Stimulated activated naive CD8-positive, alpha-beta T cell treated with anti-CD3 and anti-CD28 coated beads, Interleukin-15, amount 100 ng/mL, for 72 hours (primary cell): Measurements from ENCODE around the gene TMEM132C.
A peak's percentile ranks its signal among the peaks of the same experiment; 100 is the strongest.

Experiments used
- ATAC-seq: fragments of 150-1000 bp; cut with Tn5 transposase; 2 replicates; pipeline ENCODE4 v1.10.0; 2021; ENCODE audit warnings: mild to moderate bottlenecking, moderate library complexity
- DNase-seq, 2 donors: peaks; one replicate each; pipeline ENCODE4 v3.0.0; 2021 to 2022
- H3K27ac Mint-ChIP-seq, 2 donors: one replicate each; pipeline ENCODE4 v1.8.0; 2022; ENCODE audit warnings: mild to moderate bottlenecking in 2 of 2, mixed read lengths in 2 of 2, moderate library complexity in 2 of 2
- H3K27me3 Mint-ChIP-seq: one replicate; pipeline ENCODE4 v1.8.0; 2022; ENCODE audit warnings: mixed read lengths
- H3K4me1 Mint-ChIP-seq: one replicate; pipeline ENCODE4 v1.8.0; 2022; ENCODE audit warnings: mild to moderate bottlenecking, mixed read lengths
- H3K4me3 Mint-ChIP-seq, 2 donors: one replicate each; pipeline ENCODE4 v1.8.0; 2022; ENCODE audit warnings: mild to moderate bottlenecking in 2 of 2, mixed read lengths in 2 of 2, moderate library complexity in 1 of 2
- H3K9me3 Mint-ChIP-seq, 2 donors: one replicate each; pipeline ENCODE4 v1.8.0; 2022; ENCODE audit warnings: mixed read lengths in 2 of 2

TMEM132C gene

DNA sequence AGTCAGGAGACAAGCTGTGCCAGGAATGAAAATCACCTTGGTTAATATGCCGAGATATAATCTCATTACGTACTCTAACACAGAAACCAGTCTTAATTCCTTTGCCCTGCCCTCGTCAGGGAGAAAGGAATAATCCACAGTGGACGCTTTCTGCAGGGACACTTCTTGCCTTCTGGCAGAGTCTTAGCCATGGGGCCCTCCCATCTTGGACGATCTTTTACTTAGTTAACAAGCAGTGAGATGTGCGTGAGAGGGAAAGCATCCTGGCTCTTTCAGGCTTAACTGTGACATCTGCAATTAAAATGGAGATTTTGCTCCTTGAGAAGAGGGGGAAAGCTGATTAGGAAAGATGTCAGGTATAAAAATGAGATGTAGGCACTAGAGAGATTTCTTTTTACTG is 246.4 kb downstream of the TMEM132C start:
- H3K27ac Mint-ChIP-seq: no peak overlapping the region

DNA sequence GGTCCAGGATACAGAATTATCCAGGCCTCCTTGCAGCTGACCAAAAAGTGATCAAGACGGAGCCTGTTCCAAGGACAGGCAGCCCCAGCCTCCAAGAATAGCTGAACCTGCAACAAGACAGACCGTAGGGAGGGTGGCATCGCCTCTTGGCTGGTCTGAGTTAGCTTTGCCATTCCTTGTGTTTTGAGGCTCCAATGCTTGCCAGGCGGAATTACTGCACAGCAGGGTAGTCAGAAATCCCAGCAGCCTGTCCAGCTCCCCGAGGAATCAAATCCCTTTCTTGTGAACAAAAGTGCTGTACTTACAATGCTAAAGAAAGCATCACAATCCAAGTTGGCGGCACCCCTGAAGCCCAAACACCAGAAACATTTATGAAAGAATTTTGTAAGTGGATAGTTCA is 246.9 kb downstream of the TMEM132C start:
- Mint-ChIP-seq H3K27me3 (no peaks in the 10 kb centered on the region), H3K4me3 (no peak overlapping the region), H3K27ac (no peak overlapping the region), H3K4me1 (no peaks in the 10 kb centered on the region), H3K9me3 (peaks cover 11 to 16% of the 10 kb centered on the region in 2 donors)
- DNase-seq (no peak), ATAC-seq (no peak)

More for the DNA sequence above, 246.4 kb downstream of the TMEM132C start:
- ATAC-seq (no peak), DNase-seq (no peak)
- Mint-ChIP-seq H3K4me1 (no peaks in the 10 kb centered on the region), H3K27me3 (no peaks in the 10 kb centered on the region), H3K4me3 (no peak overlapping the region), H3K9me3 (peaks cover 15 to 21% of the 10 kb centered on the region in 2 donors)

- no peak for ATAC-seq
- Mint-ChIP-seq H3K27ac (no peak overlapping the region), H3K4me1 (no peaks in the 10 kb centered on the region), H3K9me3 (peaks cover 7 to 8% of the 10 kb centered on the region in 2 donors), H3K27me3 (no peaks in the 10 kb centered on the region), H3K4me3 (no peak overlapping the region)
- DNase-seq: no peak
Observed at GRCh38 chr12:128518644-128519043, 251.7 kb downstream of the TMEM132C start.

GRCh38 chr12:128519426-128519825 is 252.5 kb downstream of the TMEM132C start:
- DNase-seq (no peak), ATAC-seq (no peak)
- H3K4me3 Mint-ChIP-seq: no peak overlapping the region
- H3K9me3 Mint-ChIP-seq: peaks cover 7 to 8% of the 10 kb centered on the region in 2 donors
- no peaks in the 10 kb centered on the region for H3K4me1 Mint-ChIP-seq
- no peaks in the 10 kb centered on the region for H3K27me3 Mint-ChIP-seq
- H3K27ac Mint-ChIP-seq: no peak overlapping the region

GRCh38 chr12:128521981-128522380 is 255.0 kb downstream of the TMEM132C start:
- Mint-ChIP-seq H3K27me3 (no peaks in the 10 kb centered on the region), H3K4me3 (no peak overlapping the region), H3K9me3 (peaks cover 7 to 8% of the 10 kb centered on the region in 2 donors), H3K27ac (no peak overlapping the region), H3K4me1 (no peaks in the 10 kb centered on the region)
- no peak for ATAC-seq
- DNase-seq: no peak

- ATAC-seq (no peak), DNase-seq (no peak)
- Mint-ChIP-seq H3K4me1 (no peaks in the 10 kb centered on the region), H3K9me3 (peaks cover 7 to 8% of the 10 kb centered on the region in 2 donors), H3K27me3 (no peaks in the 10 kb centered on the region), H3K4me3 (no peak overlapping the region), H3K27ac (no peak overlapping the region)
Observed at GRCh38 chr12:128524439-128524838, 257.5 kb downstream of the TMEM132C start.

- no peak for DNase-seq
- H3K27me3 Mint-ChIP-seq: peaks cover 11% of the 10 kb centered on the region
- no peak for ATAC-seq
- H3K27ac Mint-ChIP-seq: no peak overlapping the region
- H3K4me1 Mint-ChIP-seq: no peaks in the 10 kb centered on the region
- no peak overlapping the region for H3K4me3 Mint-ChIP-seq
- peaks cover 6 to 12% of the 10 kb centered on the region in 2 donors for H3K9me3 Mint-ChIP-seq
Observed at GRCh38 chr12:128531170-128531569, 264.2 kb downstream of the TMEM132C start.

- Mint-ChIP-seq H3K4me3 (no peak overlapping the region), H3K9me3 (peaks cover 13 to 19% of the 10 kb centered on the region in 2 donors)
Observed at GRCh38 chr12:128534906-128535305, 267.9 kb downstream of the TMEM132C start.

DNA sequence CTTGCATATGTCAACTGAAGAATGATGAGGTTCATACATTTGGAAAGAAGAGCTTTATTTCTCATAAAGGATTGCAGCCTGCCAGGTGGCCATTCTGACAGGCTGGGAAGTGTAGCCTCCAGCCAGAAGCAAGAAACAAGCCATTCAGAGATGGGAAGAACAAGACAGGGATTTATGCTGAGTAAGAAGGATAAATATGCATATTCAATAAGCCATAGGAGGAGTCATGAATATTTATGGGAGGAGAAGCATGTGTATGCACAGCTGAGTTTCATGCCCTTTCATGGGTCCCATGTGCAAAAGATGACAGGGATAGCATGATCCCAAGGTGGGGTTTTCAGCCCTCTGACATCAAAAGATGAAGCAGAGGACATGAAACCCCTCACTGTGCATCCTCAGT is 269.8 kb downstream of the TMEM132C start:
- no peak overlapping the region for H3K27ac Mint-ChIP-seq
- no peaks in the 10 kb centered on the region for H3K4me1 Mint-ChIP-seq

More at GRCh38 chr12:128534906-128535305, 267.9 kb downstream of the TMEM132C start:
- H3K4me1 Mint-ChIP-seq: no peaks in the 10 kb centered on the region
- no peak overlapping the region for H3K27ac Mint-ChIP-seq
- peaks cover 11% of the 10 kb centered on the region for H3K27me3 Mint-ChIP-seq
- ATAC-seq (no peak), DNase-seq (no peak)

DNA sequence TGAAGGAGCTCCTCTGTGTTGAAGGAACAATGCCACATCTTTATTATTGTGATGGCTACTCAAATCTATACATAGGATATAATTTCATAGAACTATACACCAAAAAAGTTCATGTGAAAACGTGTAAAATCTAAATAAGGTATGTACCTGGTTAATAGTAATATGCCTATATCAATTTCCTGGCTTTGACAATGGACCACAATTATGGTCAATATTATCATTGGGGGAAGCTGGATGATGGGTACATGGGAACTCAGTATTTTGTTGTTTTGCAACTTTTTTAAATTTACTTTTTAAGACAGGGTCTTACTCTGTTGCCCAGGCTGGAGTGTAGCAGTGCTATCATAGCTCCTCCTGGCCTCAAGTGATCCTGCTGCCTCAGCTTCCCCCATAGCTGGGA is 270.7 kb downstream of the TMEM132C start:
- no peak for DNase-seq
- Mint-ChIP-seq H3K27me3 (no peaks in the 10 kb centered on the region), H3K4me1 (no peaks in the 10 kb centered on the region), H3K27ac (no peak overlapping the region), H3K4me3 (no peak overlapping the region), H3K9me3 (peaks cover 18 to 27% of the 10 kb centered on the region in 2 donors)
- no peak for ATAC-seq

More for the DNA sequence above, 269.8 kb downstream of the TMEM132C start:
- no peak overlapping the region for H3K4me3 Mint-ChIP-seq
- no peaks in the 10 kb centered on the region for H3K27me3 Mint-ChIP-seq
- no peak for ATAC-seq
- peaks cover 18 to 27% of the 10 kb centered on the region in 2 donors for H3K9me3 Mint-ChIP-seq
- DNase-seq: no peak

GRCh38 chr12:128542844-128543243 is 275.9 kb downstream of the TMEM132C start:
- H3K9me3 Mint-ChIP-seq: peaks cover 8 to 13% of the 10 kb centered on the region in 2 donors
- no peaks in the 10 kb centered on the region for H3K27me3 Mint-ChIP-seq
- no peaks in the 10 kb centered on the region for H3K4me1 Mint-ChIP-seq
- H3K4me3 Mint-ChIP-seq: no peak overlapping the region
- no peak overlapping the region for H3K27ac Mint-ChIP-seq
- DNase-seq (no peak), ATAC-seq (no peak)

DNA sequence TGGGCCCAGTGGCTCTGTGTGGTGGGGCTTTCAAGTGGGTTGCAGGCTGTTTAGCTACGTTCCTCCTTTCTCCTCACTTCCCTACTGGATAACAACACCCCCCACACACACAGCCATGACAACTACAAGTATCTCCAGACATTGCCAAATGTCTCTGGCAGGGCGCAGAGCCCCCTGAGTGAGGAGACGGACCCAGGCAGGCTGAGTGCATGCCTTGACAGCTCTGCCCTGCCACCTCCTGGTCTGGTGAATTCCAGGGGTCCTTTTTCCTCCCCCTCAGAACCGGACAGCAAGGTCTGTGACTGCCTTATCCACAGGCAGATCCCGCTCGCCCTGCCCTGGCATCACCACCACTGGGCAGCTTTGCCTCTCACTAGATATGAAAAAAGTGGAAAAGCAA is 276.5 kb downstream of the TMEM132C start:
- no peak overlapping the region for H3K4me3 Mint-ChIP-seq
- H3K4me1 Mint-ChIP-seq: no peaks in the 10 kb centered on the region
- H3K27ac Mint-ChIP-seq: no peak overlapping the region

DNA sequence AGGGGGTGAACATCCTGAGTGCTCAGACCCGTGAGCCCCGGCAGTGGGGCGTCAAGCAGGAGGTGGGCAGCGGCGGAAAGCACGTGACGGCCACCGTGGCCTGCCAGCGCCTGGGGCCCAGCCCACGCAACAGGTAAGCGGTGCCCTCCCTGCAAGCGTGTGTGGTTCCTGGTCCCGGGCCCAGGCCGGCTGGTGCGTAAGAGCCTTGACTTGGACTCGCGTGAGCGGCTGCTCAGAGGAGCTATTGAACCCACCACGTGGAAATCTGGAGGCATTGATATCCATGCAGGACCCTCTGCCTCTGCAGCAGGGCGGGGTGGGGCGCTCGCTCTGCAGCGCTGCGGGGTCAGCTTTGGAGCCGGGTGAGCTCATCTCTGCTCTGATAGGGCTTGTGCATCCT is 277.0 kb downstream of the TMEM132C start:
- ATAC-seq: no peak
- Mint-ChIP-seq H3K4me1 (no peaks in the 10 kb centered on the region), H3K4me3 (no peak overlapping the region), H3K27me3 (no peaks in the 10 kb centered on the region), H3K9me3 (peaks cover 8% of the 10 kb centered on the region in 2 donors), H3K27ac (no peak overlapping the region)
- DNase-seq: no peak

More for the DNA sequence above, 276.5 kb downstream of the TMEM132C start:
- H3K9me3 Mint-ChIP-seq: peaks cover 8 to 13% of the 10 kb centered on the region in 2 donors
- no peak for DNase-seq
- no peaks in the 10 kb centered on the region for H3K27me3 Mint-ChIP-seq
- ATAC-seq: no peak

DNA sequence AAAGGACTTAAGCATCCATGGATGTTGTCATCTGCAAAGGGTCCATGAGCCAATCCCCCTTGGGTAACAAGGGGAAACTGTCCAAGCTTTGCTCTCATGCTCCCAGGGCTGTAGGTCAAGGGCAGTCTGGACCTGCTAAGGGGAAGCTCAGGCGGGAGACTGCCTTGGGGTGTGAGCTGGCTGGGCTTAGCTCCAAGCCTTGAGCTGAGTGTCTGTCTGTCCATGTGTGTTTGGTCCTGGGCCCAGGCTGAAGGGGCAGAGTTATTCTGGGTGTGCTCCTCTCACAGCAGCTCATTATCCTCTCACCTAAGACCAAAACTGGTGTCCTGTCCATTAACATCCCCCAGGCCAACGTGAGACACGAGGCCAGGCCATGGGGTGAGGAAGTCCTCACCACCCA is 282.0 kb downstream of the TMEM132C start:
- H3K27me3 Mint-ChIP-seq: no peaks in the 10 kb centered on the region
- no peak for DNase-seq
- no peak overlapping the region for H3K27ac Mint-ChIP-seq
- no peaks in the 10 kb centered on the region for H3K4me1 Mint-ChIP-seq
- ATAC-seq: peak; percentile 33
- H3K9me3 Mint-ChIP-seq: no peaks in the 10 kb centered on the region
- H3K4me3 Mint-ChIP-seq: no peak overlapping the region

DNA sequence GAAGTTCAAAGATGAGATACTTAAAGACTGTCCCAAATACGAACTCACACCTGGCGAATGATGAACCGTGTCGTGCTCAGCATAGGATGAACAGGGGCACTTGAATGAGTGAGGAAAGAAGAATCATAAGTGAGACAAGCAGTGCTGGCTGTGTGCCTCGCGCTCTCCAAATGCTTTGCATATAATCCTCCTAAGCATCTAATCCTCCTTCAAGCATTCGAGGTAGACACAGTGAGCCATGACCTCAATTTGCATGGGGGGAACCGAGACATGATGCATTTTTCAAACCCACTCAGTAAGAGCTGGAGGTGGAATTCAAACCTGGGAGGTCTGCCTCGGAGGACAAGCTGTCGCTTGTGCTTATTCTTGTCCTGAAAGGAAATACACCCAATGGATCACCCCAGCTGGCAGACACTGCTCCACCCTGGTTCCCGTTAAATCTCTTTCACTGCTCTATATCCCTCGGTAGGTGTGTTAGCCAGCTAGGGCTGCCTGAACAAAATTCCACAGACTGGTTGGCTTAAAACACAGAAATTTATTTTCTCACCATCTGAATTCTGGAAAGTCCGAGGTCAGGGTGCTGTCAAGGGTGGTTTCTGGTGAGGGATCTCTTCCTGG is 282.7 kb downstream of the TMEM132C start:
- DNase-seq (no peak), ATAC-seq (no peak)
- Mint-ChIP-seq H3K9me3 (no peaks in the 10 kb centered on the region), H3K27ac (no peak overlapping the region), H3K4me3 (no peak overlapping the region), H3K4me1 (no peaks in the 10 kb centered on the region), H3K27me3 (no peaks in the 10 kb centered on the region)

DNA sequence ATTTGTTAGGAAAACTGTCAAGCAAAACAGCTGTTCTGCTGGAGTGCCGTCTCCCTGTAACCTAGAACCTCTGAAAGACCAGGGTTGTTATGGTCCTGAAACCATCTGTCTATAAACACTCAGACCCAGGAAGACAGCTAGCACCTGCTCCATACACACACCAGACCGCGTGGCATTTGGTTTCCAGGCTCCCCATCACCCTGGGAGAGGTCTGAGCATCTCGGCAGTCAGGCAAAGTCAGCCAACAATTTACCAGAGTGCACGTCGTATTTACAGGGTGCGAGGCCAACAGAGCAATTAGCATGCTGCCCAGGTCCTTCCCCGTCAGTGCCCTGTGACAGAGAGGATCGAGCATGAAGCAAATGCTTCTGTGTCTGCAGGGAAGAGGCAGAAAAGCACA is 284.3 kb downstream of the TMEM132C start:
- DNase-seq (no peak), ATAC-seq (no peak)
- Mint-ChIP-seq H3K4me3 (no peak overlapping the region), H3K27me3 (no peaks in the 10 kb centered on the region), H3K27ac (no peak overlapping the region), H3K9me3 (no peaks in the 10 kb centered on the region), H3K4me1 (no peaks in the 10 kb centered on the region)
